Measurements from ENCODE around the gene RALGAPA2.

RALGAPA2 gene

DNA sequence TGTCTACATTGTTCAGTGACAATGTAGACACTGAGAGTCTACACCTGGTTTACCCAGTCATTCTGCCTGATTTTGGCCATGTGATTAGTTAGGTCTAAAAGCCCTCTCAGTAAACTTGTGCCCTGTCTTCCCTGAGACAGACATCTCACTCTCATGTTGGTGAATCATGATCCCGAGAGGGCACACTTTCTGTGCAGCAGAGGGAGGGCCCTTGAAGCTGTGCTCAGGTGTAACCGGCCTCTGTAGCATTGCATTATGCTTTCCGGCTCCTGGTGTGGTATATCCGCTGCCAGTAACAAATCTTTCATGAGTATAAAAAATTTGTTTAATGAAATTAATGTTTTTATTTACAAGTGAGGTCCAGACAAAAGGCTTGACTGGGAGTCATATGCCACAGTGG, 85.0 kb downstream of the RALGAPA2 start:
- no peak for DNase-seq

DNA sequence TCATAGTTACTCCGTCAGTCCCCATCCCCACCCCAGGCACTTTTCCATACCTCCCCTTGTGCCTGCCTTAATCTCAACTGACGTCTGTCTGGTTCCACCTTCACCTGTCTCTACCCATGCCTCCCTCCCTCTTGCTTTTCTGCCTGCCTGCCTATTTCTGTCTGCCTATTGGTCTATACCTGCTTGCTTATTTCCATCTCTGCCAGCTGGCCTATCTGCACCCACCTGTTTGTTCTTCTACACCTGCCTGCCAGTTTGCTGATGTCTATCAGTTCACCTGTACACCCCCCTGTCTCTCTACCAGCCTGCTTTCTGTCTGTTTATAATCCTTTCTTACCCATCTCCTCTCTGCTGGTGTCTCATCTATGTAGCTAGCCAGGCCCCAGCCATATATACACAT, 87.5 kb downstream of the RALGAPA2 start:
- DNase-seq = no peak

DNA sequence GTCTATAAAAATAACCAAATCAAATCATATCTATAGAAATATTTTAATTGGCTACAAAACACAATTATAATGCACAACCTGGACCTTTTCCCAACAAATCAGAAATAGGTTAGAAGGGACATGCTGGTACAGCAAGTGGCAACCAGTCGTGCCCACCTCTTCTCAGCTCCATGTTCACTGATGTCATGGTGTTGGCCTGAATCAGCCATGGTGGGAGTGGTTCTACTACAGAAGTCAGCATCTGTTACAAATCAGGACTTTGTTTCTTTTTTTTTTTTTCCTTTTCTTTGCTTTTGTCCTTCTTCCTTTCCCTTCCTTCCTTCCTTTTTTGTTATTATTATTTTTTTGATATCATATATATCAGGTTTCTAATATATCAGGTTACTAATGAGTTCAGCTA, 91.2 kb downstream of the RALGAPA2 start:
- no peak for DNase-seq

DNA sequence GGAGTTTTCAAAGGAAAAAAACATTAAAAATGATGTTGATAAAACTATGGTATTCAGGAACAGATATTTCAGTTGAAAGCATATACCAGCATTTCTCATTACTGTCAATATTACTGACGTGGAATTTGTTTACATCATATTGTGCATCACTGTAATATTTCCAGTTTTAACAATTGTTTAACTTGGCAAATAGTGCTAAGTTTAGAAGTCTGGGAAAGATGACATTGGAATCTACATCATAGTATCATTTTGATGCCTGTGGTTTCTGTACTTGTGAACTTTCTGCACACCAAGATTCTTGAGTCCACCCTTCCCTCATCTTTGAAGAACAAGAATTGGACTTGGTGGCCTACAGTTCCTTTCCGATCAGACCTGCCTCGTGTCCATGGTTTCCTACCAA, 98.1 kb downstream of the RALGAPA2 start:
- DNase-seq = peak; percentile 1

DNA sequence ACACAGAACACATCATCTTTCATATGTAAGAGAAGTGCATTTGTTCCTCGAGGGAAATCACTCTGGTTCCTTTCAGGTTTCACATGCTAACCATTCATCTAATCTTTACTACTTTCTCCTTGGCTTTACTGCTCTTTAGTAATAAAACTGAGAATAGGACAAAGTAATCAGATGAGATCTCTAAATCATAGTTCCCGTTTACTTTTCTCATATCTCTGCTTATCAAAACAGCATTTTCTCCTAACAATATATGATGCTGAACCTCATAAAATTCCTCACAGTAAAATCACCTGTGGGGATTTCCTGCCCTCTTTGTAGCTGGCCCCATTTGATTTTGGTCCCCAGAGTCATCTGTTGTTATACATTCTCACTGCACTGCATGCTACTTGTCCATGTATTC, 100.2 kb downstream of the RALGAPA2 start:
- DNase-seq = no peak

GRCh38 chr20:20611167-20611566, 101.3 kb downstream of the RALGAPA2 start:
- no peak for DNase-seq

- no peak for DNase-seq
These were observed 102.9 kb downstream of the RALGAPA2 start for GRCh38 chr20:20609522-20609921.

DNA sequence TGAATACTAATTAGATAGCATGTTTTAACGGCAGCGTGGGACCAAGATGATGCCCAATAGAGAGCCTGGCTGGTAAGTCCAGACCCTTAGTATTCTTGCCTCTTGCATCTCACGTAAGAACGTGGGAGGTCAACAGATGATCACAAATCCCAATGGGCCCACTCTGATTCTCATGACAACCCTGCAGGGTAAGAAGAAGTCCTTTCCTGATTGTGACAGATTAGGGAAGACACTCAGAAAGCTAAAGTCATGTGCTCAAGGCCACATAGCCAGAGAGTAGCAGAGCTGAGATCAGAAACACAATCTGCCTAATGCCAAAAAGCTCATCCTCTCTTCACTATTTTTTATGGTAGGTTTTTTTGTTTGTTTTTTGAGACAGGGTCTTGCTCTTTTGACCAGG, 103.8 kb downstream of the RALGAPA2 start:
- no peak for DNase-seq

- DNase-seq = no peak
These were observed 104.4 kb downstream of the RALGAPA2 start for GRCh38 chr20:20608041-20608440.

DNA sequence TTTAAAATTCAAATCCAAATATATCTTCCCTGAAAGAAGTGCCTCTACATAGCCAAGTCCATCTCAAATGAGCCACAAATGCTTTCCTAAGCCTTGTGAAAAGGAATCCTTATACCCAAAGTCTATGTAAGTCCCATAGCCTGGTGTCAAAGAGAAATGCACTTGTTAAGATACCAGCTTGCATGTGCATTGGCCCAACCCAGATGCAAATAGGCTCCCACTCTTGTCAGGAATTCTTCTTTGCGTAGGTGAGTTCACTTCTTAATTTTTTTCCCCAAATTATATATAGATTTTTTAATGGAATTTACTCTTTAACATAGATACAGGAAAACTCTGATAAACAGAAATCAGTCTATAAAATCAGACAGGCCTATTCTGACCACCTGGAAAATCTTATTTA, 105.6 kb downstream of the RALGAPA2 start:
- DNase-seq = no peak

- DNase-seq = no peak
These were observed 106.4 kb downstream of the RALGAPA2 start for GRCh38 chr20:20606050-20606449.

DNA sequence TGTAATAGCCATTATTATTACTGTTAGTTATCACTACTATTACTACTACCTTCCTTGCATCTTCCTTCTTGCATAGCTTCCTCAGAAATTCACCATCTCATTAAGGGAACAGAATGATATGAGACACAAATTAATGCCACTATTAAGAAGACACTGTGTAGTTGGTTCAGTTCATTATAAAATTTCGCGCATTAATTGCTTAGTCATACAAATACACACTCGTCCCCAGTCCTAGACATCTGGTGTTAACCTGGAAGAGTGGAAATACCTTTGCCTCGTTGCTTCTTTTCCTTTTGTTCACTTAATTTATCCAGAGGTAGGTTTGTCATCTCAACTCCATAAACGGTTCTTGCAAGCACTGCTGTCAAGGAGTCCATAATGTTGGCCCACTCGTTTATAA, 107.5 kb downstream of the RALGAPA2 start:
- no peak for DNase-seq

DNA sequence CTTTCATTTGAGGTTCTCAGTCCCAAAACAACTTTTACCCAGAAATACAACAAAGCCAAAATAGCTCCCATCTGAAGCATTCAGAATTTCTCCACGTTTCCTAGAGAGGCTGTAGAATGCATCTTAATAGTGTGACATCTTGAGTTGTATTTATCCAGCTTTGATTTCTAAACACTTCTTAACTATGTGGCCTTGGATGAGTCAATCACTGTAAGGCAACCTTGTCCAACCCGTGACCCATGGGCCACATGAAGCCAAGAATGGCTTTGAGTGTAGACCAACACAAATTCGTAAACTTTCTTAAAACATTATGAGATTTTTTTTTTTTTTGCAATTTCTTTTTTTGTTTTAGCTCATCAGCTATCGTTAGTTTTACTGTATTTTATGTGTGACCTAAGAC, 108.1 kb downstream of the RALGAPA2 start:
- DNase-seq = no peak

GRCh38 chr20:20603339-20603990, 109.0 kb downstream of the RALGAPA2 start:
- DNase-seq = no peak

DNA sequence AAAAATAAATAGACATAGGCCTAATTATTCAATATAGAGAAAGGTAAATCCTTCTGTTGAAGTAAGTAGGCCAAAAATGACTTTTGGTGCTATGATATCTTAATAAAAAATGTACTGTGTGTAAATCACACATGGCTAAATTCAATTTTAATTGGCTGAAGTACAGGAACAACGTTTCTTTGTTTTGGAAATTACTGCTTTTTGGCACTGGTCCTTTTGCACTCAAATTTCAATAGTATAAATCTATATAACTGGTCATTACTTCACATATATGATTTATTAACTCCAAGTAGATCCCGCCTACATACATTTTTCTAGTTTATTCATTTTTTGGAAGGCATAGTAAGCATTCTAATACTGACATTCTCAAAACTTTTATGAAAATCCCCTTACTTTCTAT, 114.5 kb downstream of the RALGAPA2 start:
- DNase-seq = no peak

GRCh38 chr20:20594171-20594530, 118.3 kb downstream of the RALGAPA2 start:
- DNase-seq = peak; percentile 23

- DNase-seq = peak; percentile 45
These were observed 118.8 kb downstream of the RALGAPA2 start for GRCh38 chr20:20593447-20594170.

DNA sequence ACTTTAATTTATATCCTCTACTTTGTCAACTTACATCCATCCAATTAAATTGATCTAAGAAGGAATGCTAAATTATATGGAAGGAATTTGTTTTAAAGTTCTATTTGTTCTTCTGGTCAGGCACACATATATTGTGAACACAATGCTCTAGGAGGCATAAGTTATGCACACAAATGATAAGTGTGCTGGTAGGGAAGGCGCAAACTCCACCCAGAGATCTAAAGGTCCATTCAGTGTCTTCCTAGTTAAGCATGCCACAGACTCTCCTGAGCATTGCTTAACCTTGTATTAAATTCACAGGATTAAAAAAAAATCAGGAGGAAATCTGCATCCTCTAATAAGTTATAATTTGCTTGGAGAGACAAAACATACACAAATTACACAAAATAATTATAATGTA, 127.3 kb downstream of the RALGAPA2 start:
- no peak for DNase-seq

DNA sequence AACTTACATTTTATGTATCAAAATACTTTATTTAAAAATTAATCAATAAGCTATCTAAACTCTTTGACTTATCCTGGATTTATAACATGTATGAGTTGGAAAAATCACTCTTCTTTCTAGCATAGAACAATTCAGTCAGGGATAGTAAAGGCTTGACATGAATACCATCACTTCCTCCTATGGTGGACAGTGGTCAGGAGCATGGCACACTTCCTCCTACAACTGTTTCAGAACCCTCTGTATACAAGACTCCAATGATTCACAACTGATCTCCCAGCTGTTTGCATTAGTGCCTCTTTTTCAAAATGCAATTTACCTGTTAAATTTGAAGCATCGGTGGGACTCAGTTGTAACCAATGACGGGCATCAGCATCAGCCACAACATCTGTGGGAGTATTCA, 129.7 kb downstream of the RALGAPA2 start:
- DNase-seq = no peak

DNA sequence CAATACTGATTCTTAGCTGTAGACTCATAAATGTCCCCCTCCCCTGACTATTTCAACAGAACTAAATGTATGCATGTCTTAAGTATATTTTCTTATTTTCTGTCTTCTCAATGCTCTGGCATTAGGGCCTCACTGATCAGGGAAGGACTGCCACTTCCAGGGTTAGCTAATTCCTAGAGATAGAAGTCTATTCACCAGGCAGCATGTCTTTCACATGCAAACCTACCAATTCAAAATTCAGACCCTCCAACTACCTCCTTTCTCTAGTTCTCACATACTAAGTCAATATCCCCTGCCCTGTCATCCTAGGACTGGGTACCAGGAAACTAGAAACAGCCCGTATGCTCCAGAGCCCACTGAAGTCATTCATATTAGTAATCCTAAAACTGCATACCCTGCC, 132.3 kb downstream of the RALGAPA2 start:
- no peak for DNase-seq

DNA sequence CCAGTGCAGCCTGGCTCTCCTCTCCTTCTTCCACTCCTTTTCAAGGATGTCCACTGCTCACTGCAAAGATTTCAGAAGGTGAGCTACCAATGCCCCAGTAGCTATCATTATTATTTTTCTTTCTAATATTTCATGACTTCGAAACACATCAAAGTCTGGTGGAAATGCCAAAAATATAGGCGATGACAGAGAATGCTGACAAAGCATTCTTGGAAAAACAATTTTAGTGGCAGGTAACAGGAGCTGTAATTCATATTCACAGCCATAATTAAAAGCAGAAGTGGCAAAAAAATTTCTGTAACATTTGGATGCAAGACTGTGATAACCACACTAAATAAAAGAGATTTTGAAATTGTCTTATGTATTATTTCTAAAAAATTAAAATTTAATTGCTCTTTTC, 133.6 kb downstream of the RALGAPA2 start:
- DNase-seq = no peak

DNA sequence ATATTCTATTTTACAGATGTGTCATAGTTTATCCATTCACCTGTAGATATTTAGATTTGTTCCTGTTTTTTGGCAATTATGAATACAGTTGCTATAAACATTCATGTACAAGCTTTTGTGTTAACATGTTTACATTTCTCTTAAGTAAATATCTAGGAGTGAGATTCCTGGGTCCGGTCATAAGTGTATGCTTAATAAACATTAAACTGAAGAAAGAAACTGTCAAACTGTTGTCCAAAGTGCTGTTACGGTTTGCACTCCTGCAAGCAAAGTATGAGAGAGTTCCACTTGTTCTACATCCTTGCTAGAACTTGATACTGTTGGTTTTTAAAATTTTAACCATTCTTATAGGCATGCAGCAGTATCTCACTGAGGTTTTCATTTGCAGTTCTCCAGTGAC, 138.6 kb downstream of the RALGAPA2 start:
- DNase-seq = no peak

DNA sequence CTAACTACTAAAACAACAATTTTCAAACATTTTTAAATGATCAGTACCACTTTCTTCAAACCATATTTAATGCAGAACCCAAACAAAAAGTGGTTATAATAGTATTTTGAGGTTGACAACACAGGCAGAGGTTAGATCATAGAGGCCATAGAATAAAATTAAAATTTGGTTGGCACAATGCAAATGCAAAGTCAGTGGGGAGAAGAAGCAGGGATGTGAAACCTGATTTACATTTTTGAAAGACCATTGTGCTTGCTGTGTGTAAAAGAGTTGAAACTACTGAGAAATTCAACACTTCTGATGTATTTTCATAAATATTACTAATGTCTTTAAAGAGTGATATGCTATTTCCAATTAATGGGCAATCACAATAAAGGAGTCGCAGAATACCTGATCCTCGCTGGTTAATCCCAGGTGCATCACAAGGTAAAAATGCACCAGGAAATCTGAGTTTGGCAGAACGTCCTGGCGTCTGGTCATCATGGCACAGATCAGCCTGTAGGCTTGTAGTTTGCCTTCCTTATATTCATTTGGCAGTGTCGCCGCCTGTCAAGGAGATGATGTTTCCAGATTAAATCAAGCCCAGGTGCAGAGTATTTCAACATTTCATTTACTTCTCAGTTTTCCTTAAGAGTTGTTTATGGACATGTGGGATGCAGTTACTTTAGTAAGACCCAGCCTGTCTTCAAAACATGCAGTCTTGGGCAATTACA, 141.2 kb downstream of the RALGAPA2 start:
- no peak for DNase-seq

DNA sequence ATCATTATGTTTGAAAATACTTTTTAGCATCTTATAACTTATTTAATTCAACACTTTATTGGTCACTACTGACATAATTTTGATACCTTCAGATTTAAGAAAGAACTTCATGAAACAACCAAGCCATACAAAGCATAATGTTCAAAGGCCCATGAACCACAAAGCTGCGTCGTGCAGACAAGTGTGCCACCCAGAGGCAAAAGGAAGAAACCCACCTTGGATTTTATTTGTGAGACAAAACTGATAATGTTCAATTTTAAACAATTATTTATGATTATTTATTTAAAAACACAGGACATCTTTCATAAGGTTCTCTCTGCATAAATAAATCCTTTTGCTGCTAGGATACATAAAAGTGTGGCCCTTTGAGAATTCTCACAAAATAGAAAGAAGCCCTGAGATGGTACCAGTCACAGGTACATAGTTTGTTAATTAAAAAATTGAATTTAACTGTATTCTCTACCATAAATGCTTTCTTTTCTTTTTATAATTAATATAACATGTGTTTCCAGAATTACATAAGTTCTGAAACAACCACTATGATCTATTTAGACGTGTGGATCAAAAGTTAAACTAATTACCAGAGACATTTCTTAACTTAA, 143.7 kb downstream of the RALGAPA2 start:
- peak; percentile 36 for DNase-seq
